GM12892 (cell line): ENCODE data around the gene BACE2.

Source experiments
- POLR2A ChIP-seq: IDR thresholded peaks from 2 replicates; pipeline ENCODE4 v1.6.1; 2011; ENCODE audit warnings: low read depth, low read length, control low read depth
- POLR2AphosphoS5 ChIP-seq: IDR thresholded peaks from 2 replicates; pipeline ENCODE4 v1.6.1; 2011; ENCODE audit warnings: low read depth, low read length, control low read depth
- TAF1 ChIP-seq: IDR thresholded peaks from 2 replicates; pipeline ENCODE4 v1.6.1; 2011; ENCODE audit warnings: low read depth, mild to moderate bottlenecking, control low read depth, low read length, borderline replicate concordance

- no peak for TF ChIP-seq POLR2A
- no peak for TF ChIP-seq TAF1
- TF ChIP-seq POLR2AphosphoS5 = no peak
Measured at GRCh38 chr21:41147096-41147978, 20.6 kb upstream of the BACE2 start.
